SJCRH30 (cell line): ENCODE measurements around the gene PHLPP2. TPM values are rescaled to one million over a fixed set of nuclear protein-coding genes. Genes with fewer than 3 reads are reported as not detected.
"Not testable (repeated sequence)": the region's sequence is repeated elsewhere in the genome, so short reads cannot be mapped to it uniquely, and the experiment has no call there.

Source experiments
- DNase-seq, 2 experiments: peaks; one replicate each; pipeline ENCODE4 v3.0.0-alpha.2; 2015 to 2020
- H3K27ac ChIP-seq: fragments of 250-450 bp; sonication (Bioruptor Pico); 2 replicates; pipeline ENCODE4 v1.5.1; 2020; ENCODE audit warnings: mild to moderate bottlenecking, moderate library complexity
- H3K27me3 ChIP-seq: fragments of 250-450 bp; sonication (Bioruptor Pico); 2 replicates; pipeline ENCODE4 v1.5.1; 2020; ENCODE audit warnings: mild to moderate bottlenecking, moderate library complexity
- H3K36me3 ChIP-seq: fragments of 250-450 bp; sonication (Bioruptor Pico); 2 replicates; pipeline ENCODE4 v1.5.1; 2020; ENCODE audit warnings: mild to moderate bottlenecking, moderate library complexity
- H3K4me1 ChIP-seq: fragments of 250-450 bp; sonication (Bioruptor Pico); 2 replicates; pipeline ENCODE4 v1.5.1; 2020; ENCODE audit warnings: mild to moderate bottlenecking, moderate library complexity
- H3K4me3 ChIP-seq: fragments of 250-450 bp; sonication (Bioruptor Pico); 2 replicates; pipeline ENCODE4 v1.5.1; 2020; ENCODE audit warnings: mild to moderate bottlenecking, moderate library complexity
- H3K9me3 ChIP-seq: fragments of 250-450 bp; sonication (Bioruptor Pico); replicated peaks from 2 replicates; pipeline ENCODE4 v1.5.1; 2020; ENCODE audit warnings: mild to moderate bottlenecking, moderate library complexity
- total RNA-seq: library from RNA; depleted of rRNA; stranded (reverse); fragments of >200 nt; shearing (Covaris generic); gene quantifications from 2 replicates; pipeline ENCODE4 v1.2.3, GENCODE V29; 2014

The PHLPP2 gene
- total RNA-seq, 1 experiment from 2014 or later: 8.3 TPM

GRCh38 chr16:71703333-71703732 is 21.2 kb downstream of the PHLPP2 start:
- H3K36me3 ChIP-seq: peaks cover 3% of the 10 kb centered on the region; the same call in 1 of the 2 replicates
- DNase-seq: no peak
- no peaks in the 10 kb centered on the region for H3K9me3 ChIP-seq
- H3K27me3 ChIP-seq: no peaks in the 10 kb centered on the region
- no peak overlapping the region for H3K4me3 ChIP-seq
- H3K4me1 ChIP-seq: peaks cover 8% of the 10 kb centered on the region
- no peak overlapping the region for H3K27ac ChIP-seq

- H3K9me3 ChIP-seq: no peaks in the 10 kb centered on the region
- no peak overlapping the region for H3K27ac ChIP-seq
- no peak overlapping the region for H3K4me3 ChIP-seq
- no peak for DNase-seq
- H3K27me3 ChIP-seq: no peaks in the 10 kb centered on the region
- H3K36me3 ChIP-seq: peaks cover 3% of the 10 kb centered on the region; the same call in 1 of the 2 replicates
- no peaks in the 10 kb centered on the region for H3K4me1 ChIP-seq
These were observed 23.7 kb downstream of the PHLPP2 start for GRCh38 chr16:71700831-71701230.

GRCh38 chr16:71698491-71698890 is 26.0 kb downstream of the PHLPP2 start:
- peaks cover 3% of the 10 kb centered on the region; the same call in 1 of the 2 replicates for H3K36me3 ChIP-seq
- H3K4me1 ChIP-seq: no peaks in the 10 kb centered on the region
- no peak overlapping the region for H3K27ac ChIP-seq
- no peaks in the 10 kb centered on the region for H3K27me3 ChIP-seq
- H3K9me3 ChIP-seq: no peaks in the 10 kb centered on the region
- no peak overlapping the region for H3K4me3 ChIP-seq
- DNase-seq: no peak

- DNase-seq: no peak
- Histone ChIP-seq H3K27ac (no peak overlapping the region), H3K9me3 (no peaks in the 10 kb centered on the region), H3K36me3 (0 out of 2 replicates have a peak, but pooled peaks cover under 1% of the 10 kb centered on the region), H3K4me3 (no peak overlapping the region), H3K4me1 (no peaks in the 10 kb centered on the region), H3K27me3 (no peaks in the 10 kb centered on the region)
These were observed 31.3 kb downstream of the PHLPP2 start for GRCh38 chr16:71693164-71693563.

GRCh38 chr16:71689901-71690300 is 34.6 kb downstream of the PHLPP2 start:
- Histone ChIP-seq H3K36me3 (peaks cover 8% of the 10 kb centered on the region; the same call in 1 of the 2 replicates), H3K27ac (no peak overlapping the region), H3K9me3 (no peaks in the 10 kb centered on the region), H3K27me3 (no peaks in the 10 kb centered on the region), H3K4me3 (no peak overlapping the region), H3K4me1 (no peaks in the 10 kb centered on the region)
- no peak for DNase-seq

- H3K4me1 ChIP-seq: no peaks in the 10 kb centered on the region
- H3K27ac ChIP-seq: no peak overlapping the region
- no peak overlapping the region for H3K4me3 ChIP-seq
- no peaks in the 10 kb centered on the region for H3K9me3 ChIP-seq
- peaks cover 8% of the 10 kb centered on the region for H3K36me3 ChIP-seq
- no peaks in the 10 kb centered on the region for H3K27me3 ChIP-seq
- DNase-seq: no peak
These were observed 36.6 kb downstream of the PHLPP2 start for GRCh38 chr16:71687861-71688260.

GRCh38 chr16:71684280-71684679 is 40.2 kb downstream of the PHLPP2 start:
- H3K27me3 ChIP-seq, H3K27ac ChIP-seq, H3K4me1 ChIP-seq, H3K4me3 ChIP-seq, DNase-seq, H3K36me3 ChIP-seq, H3K9me3 ChIP-seq: not testable (repeated sequence)

GRCh38 chr16:71681360-71681759 is 43.1 kb downstream of the PHLPP2 start:
- Histone ChIP-seq H3K27ac (no peak overlapping the region), H3K4me3 (no peak overlapping the region), H3K9me3 (no peaks in the 10 kb centered on the region), H3K36me3 (no peaks in the 10 kb centered on the region; the same call in 1 of the 2 replicates), H3K27me3 (no peaks in the 10 kb centered on the region), H3K4me1 (no peaks in the 10 kb centered on the region; the same call in 1 of the 2 replicates)
- DNase-seq: no peak

- no peaks in the 10 kb centered on the region for H3K9me3 ChIP-seq
- peak; percentile 61 to 82 for DNase-seq
- no peaks in the 10 kb centered on the region for H3K27me3 ChIP-seq
- no peaks in the 10 kb centered on the region; the same call in 1 of the 2 replicates for H3K4me1 ChIP-seq
- peak overlapping the region; percentile 34 for H3K27ac ChIP-seq
- H3K4me3 ChIP-seq: no peak overlapping the region
- peaks cover 12% of the 10 kb centered on the region; the same call in 1 of the 2 replicates for H3K36me3 ChIP-seq
These were observed 48.3 kb downstream of the PHLPP2 start for GRCh38 chr16:71676236-71676635.

- Histone ChIP-seq H3K36me3 (peaks cover 12% of the 10 kb centered on the region; the same call in 1 of the 2 replicates), H3K9me3 (no peaks in the 10 kb centered on the region), H3K27me3 (no peaks in the 10 kb centered on the region), H3K27ac (no peak overlapping the region), H3K4me1 (no peaks in the 10 kb centered on the region; the same call in 1 of the 2 replicates), H3K4me3 (no peak overlapping the region)
- no peak for DNase-seq
These were observed 49.1 kb downstream of the PHLPP2 start for GRCh38 chr16:71675380-71675779.

GRCh38 chr16:71674229-71674628 is 50.3 kb downstream of the PHLPP2 start:
- Histone ChIP-seq H3K36me3 (peaks cover 15% of the 10 kb centered on the region), H3K27me3 (no peaks in the 10 kb centered on the region), H3K4me3 (no peak overlapping the region)

GRCh38 chr16:71673582-71673973 is 50.9 kb downstream of the PHLPP2 start:
- no peaks in the 10 kb centered on the region; the same call in 1 of the 2 replicates for H3K4me1 ChIP-seq
- no peak overlapping the region for H3K27ac ChIP-seq
- no peaks in the 10 kb centered on the region for H3K27me3 ChIP-seq
- H3K9me3 ChIP-seq: no peaks in the 10 kb centered on the region
- no peak overlapping the region for H3K4me3 ChIP-seq
- H3K36me3 ChIP-seq: peaks cover 15% of the 10 kb centered on the region
- DNase-seq: no peak

More at GRCh38 chr16:71674229-71674628, 50.3 kb downstream of the PHLPP2 start:
- no peak for DNase-seq
- Histone ChIP-seq H3K9me3 (no peaks in the 10 kb centered on the region), H3K27ac (no peak overlapping the region), H3K4me1 (no peaks in the 10 kb centered on the region; the same call in 1 of the 2 replicates)

- DNase-seq: no peak
- no peak overlapping the region for H3K27ac ChIP-seq
- H3K27me3 ChIP-seq: no peaks in the 10 kb centered on the region
- H3K4me1 ChIP-seq: no peaks in the 10 kb centered on the region; the same call in 1 of the 2 replicates
- H3K4me3 ChIP-seq: no peak overlapping the region
- peaks cover 15% of the 10 kb centered on the region for H3K36me3 ChIP-seq
- H3K9me3 ChIP-seq: no peaks in the 10 kb centered on the region
These were observed 51.5 kb downstream of the PHLPP2 start for GRCh38 chr16:71672803-71673581.

GRCh38 chr16:71672125-71672524 is 52.4 kb downstream of the PHLPP2 start:
- Histone ChIP-seq H3K4me3 (no peak overlapping the region), H3K27me3 (no peaks in the 10 kb centered on the region), H3K4me1 (no peaks in the 10 kb centered on the region; the same call in 1 of the 2 replicates), H3K9me3 (no peaks in the 10 kb centered on the region), H3K36me3 (peaks cover 15% of the 10 kb centered on the region), H3K27ac (no peak overlapping the region)
- DNase-seq: peak in 1 of 2 experiments; percentile 8

GRCh38 chr16:71671165-71671564 is 53.3 kb downstream of the PHLPP2 start:
- no peak overlapping the region for H3K27ac ChIP-seq
- no peak overlapping the region for H3K4me3 ChIP-seq
- no peak for DNase-seq
- H3K9me3 ChIP-seq: no peaks in the 10 kb centered on the region
- H3K4me1 ChIP-seq: no peaks in the 10 kb centered on the region; the same call in 1 of the 2 replicates
- H3K36me3 ChIP-seq: peaks cover 15% of the 10 kb centered on the region
- no peaks in the 10 kb centered on the region for H3K27me3 ChIP-seq
